HepG2 (cell line): ENCODE measurements around the gene IL10. TPM values are rescaled to one million over a fixed set of nuclear protein-coding genes. Genes with fewer than 3 reads are reported as not detected.

ENCODE experiments used
- ATAC-seq: fragments of 200-7000 bp; cut with Tn5 transposase; 3 replicates; pipeline ENCODE4 v1.9.1; 2020; ENCODE audit warnings: mild to moderate bottlenecking, moderate library complexity
- BruUV-seq: library from RNA; stranded (reverse); fragments of 400-500 nt; replicated peaks from 2 replicates; lab custom pipeline; 2021; lab: Mats Ljungman, UMichigan
- CTCF ChIA-PET: fragments of 300-600 bp; formaldehyde crosslinking; extraction: SDS; loops from one replicate; lab custom pipeline; 2021; ENCODE audit warnings: low total read pairs, inconsistent platforms, low intra/inter-chr PET ratio; lab: Yijun Ruan, JAX
- POLR2A ChIA-PET: fragments of 350-600 bp; sonication (Branson Sonifier 250); formaldehyde crosslinking; loops from one replicate; lab custom pipeline; 2020; ENCODE audit warnings: antibody characterized with exemption, inconsistent platforms; lab: Yijun Ruan, JAX
- DNase-seq: peaks from one replicate; pipeline ENCODE4 v3.0.0-alpha.2; 2015; ENCODE audit warnings: low spot score
- FAIRE-seq: peaks from 3 replicates; lab custom pipeline; 2011; peaks lifted over from hg19 to GRCh38; lab: Jason Lieb, UNC
- H2AFZ ChIP-seq: one replicate; pipeline ENCODE4 v1.6.1; 2011; ENCODE audit warnings: low read length, inconsistent platforms
- H3K27ac ChIP-seq: fragments of 300-600 bp; 3 replicates; pipeline ENCODE4 v1.8.0; 2011; ENCODE audit warnings: mixed run types, mild to moderate bottlenecking, mixed read lengths, low read length, inconsistent platforms; ENCODE audit not compliant: insufficient read depth; ENCODE audit errors: extremely low read length
- H3K27me3 ChIP-seq, 2 experiments: fragments of 200-600 bp in 1 of 2; 2 replicates in 1 of 2; 3 replicates in 1 of 2; pipeline versions ENCODE4 v1.6.0 to v1.8.0; 2011; ENCODE audit warnings: low read length in 2 of 2, mild to moderate bottlenecking in 2 of 2, moderate library complexity in 2 of 2, inconsistent platforms in 1 of 2; ENCODE audit not compliant: insufficient read depth in 2 of 2, control insufficient read depth in 1 of 2
- H3K36me3 ChIP-seq, 2 experiments: fragments of 200-600 bp in 1 of 2; replicated peaks in 1 of 2; 2 replicates in 1 of 2; 3 replicates in 1 of 2; pipeline versions ENCODE4 v1.5.1 to v1.8.0; 2011; ENCODE audit warnings: low read length in 2 of 2, inconsistent platforms in 1 of 2; ENCODE audit not compliant: insufficient read depth in 2 of 2, control insufficient read depth in 1 of 2
- H3K4me1 ChIP-seq: 2 replicates; pipeline ENCODE4 v1.5.1; 2012; ENCODE audit warnings: low read length, inconsistent platforms; ENCODE audit not compliant: insufficient read depth
- H3K4me2 ChIP-seq: 2 replicates; pipeline ENCODE4 v1.6.0; 2011; ENCODE audit warnings: low read depth, low read length, inconsistent platforms
- H3K4me3 ChIP-seq, 3 experiments: fragments of 200-600 bp in 1 of 3; sonication (generic), shearing (Covaris generic) in 1 of 3; replicated peaks in 1 of 3; 2 replicates each; pipeline ENCODE4 v1.5.1; 2011 to 2016; ENCODE audit warnings: low read length in 3 of 3, inconsistent platforms in 2 of 3, low read depth in 2 of 3, mild to moderate bottlenecking in 2 of 3, control low read depth in 1 of 3, mixed read lengths in 1 of 3; ENCODE audit not compliant: insufficient read depth in 1 of 3
- H3K79me2 ChIP-seq: one replicate; pipeline ENCODE4 v1.6.1; 2011; ENCODE audit warnings: low read length, inconsistent platforms; ENCODE audit not compliant: insufficient read depth
- H3K9ac ChIP-seq: 2 replicates; pipeline ENCODE4 v1.6.0; 2011; ENCODE audit warnings: mild to moderate bottlenecking, low read depth, low read length, inconsistent platforms; ENCODE audit not compliant: insufficient read depth
- H3K9me3 ChIP-seq: 2 replicates; pipeline ENCODE4 v1.5.1; 2012; ENCODE audit warnings: mild to moderate bottlenecking, low read length
- H4K20me1 ChIP-seq: 2 replicates; pipeline ENCODE4 v1.6.0; 2011; ENCODE audit warnings: inconsistent platforms, mild to moderate bottlenecking, low read length, moderate library complexity; ENCODE audit not compliant: insufficient read depth
- ELF1 ChIP-seq: sonication (generic); formaldehyde crosslinking; IDR thresholded peaks from 2 replicates; pipeline ENCODE4 v1.4.0; 2020; ENCODE audit warnings: missing genetic modification reagents
- FOXO4 ChIP-seq: sonication (generic); formaldehyde crosslinking; conservative IDR thresholded peaks from 2 replicates; pipeline ENCODE4 v1.8.1; 2023; ENCODE audit warnings: missing genetic modification reagents
- MLXIP ChIP-seq: sonication (generic); formaldehyde crosslinking; IDR thresholded peaks from 2 replicates; pipeline ENCODE4 v1.9.0; 2021; ENCODE audit warnings: missing genetic modification reagents, borderline replicate concordance
- RNF2 ChIP-seq: fragments of 450-650 bp; conservative IDR thresholded peaks from 2 replicates; pipeline ENCODE4 v1.6.1; 2016; ENCODE audit warnings: low read depth
- SNAI1 ChIP-seq: sonication (generic); formaldehyde crosslinking; IDR thresholded peaks from 2 replicates; pipeline ENCODE4 v1.5.0; 2020; ENCODE audit warnings: mild to moderate bottlenecking, missing genetic modification reagents, borderline replicate concordance
- ZNF691 ChIP-seq: sonication (generic); formaldehyde crosslinking; IDR thresholded peaks from 2 replicates; pipeline ENCODE4 v1.4.0; 2020; ENCODE audit warnings: missing genetic modification reagents, low read depth, mild to moderate bottlenecking, borderline replicate concordance
- WGBS: methylation state at CpG from one replicate; pipeline ENCODE4 v1.1.6; 2017; ENCODE audit warnings: low lambda C conversion rate; 5-methylcytosine and 5-hydroxymethylcytosine counted together
- in situ Hi-C: cut with HindIII; loops from 2 replicates; pipeline ENCODE4 v1.10.0; 2017; ENCODE audit warnings: low pct_unique_long_range_greater_than_20kb; ENCODE audit not compliant: extremely low pct_ligation_motif_present
- intact Hi-C: fragments of 100-400 bp; cut with micrococcal nuclease; formaldehyde crosslinking; loops from one replicate; pipeline ENCODE4 v1.10.0; 2022; ENCODE audit not compliant: unreplicated experiment
- polyA plus RNA-seq, 8 experiments: library from polyadenylated mRNA; depleted of rRNA in 3 of 8; stranded (reverse) in 7 of 8; unstranded in 1 of 8; fragments of >200 nt; fragmentation: Illumina TruSeq in 4 of 8; extraction: Trizol in 4 of 8; gene quantifications; 2 replicates each; pipeline versions ENCODE4 v1.2.1 to v1.2.3, GENCODE V29; 2011 to 2016; ENCODE audit warnings: low read depth in 4 of 8, missing spikeins in 1 of 8, mixed read lengths in 1 of 8; ENCODE audit not compliant: insufficient read depth in 1 of 8
- total RNA-seq, 5 experiments: library from RNA; depleted of rRNA; stranded (reverse); fragments of >200 nt; fragmentation: Illumina TruSeq; extraction: Trizol; gene quantifications; 2 replicates each; pipeline ENCODE4 v1.2.3, GENCODE V29; 2016; ENCODE audit warnings: low read depth in 1 of 5
- TF ChIP-seq, protein P1 (sequence below): sonication (generic); formaldehyde crosslinking; IDR thresholded peaks from 2 replicates; pipeline ENCODE4 v1.8.0; 2022; ENCODE audit warnings: mild to moderate bottlenecking, missing genetic modification reagents, moderate library complexity
- TF ChIP-seq, protein P2 (sequence below): sonication (generic); formaldehyde crosslinking; IDR thresholded peaks from 2 replicates; pipeline ENCODE4 v1.9.0; 2022; ENCODE audit warnings: missing genetic modification reagents, mild to moderate bottlenecking, borderline replicate concordance
- TF ChIP-seq, protein P3 (sequence below): fragments of 450-650 bp; IDR thresholded peaks from 2 replicates; pipeline ENCODE4 v1.6.1; 2017; ENCODE audit warnings: mild to moderate bottlenecking
- TF ChIP-seq, protein P4 (sequence below): sonication (generic); formaldehyde crosslinking; IDR thresholded peaks from 2 replicates; pipeline ENCODE4 v1.5.0; 2020; ENCODE audit warnings: missing genetic modification reagents

The IL10 gene
- total and polyA plus RNA-seq, 2 of the 13 experiments (the other 11 are each of a cell fraction or from before 2014, with no cell fraction given): not detected

DNA sequence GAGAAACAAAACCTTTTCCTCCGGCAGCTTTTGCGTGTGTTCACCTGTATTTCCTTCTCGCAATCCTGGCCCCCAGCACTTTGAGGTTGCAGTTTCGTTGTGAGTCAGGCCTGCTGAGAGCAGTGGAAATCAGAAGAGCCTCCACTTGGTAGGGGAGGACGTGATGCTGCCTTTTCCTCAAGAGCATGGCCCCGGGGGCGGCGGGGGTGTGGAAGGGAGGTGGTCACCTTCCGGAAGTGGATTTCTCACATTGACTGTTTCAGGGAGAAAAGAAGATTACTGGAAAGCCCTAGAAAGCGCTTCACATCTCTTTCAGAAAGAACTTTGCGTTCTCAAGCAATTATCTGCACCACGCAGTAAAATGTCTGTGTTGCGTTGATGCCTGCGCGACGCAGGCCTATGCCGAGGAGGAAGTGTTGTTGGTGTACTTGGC, 12.2 kb upstream of the IL10 start (continued):
- TF ChIP-seq MLXIP (no peak), ZNF691 (CRISPR knock-in tag) (no peak), SNAI1 (no peak), FOXO4 (CRISPR knock-in tag) (no peak)
- TF ChIP-seq, protein P1, sequence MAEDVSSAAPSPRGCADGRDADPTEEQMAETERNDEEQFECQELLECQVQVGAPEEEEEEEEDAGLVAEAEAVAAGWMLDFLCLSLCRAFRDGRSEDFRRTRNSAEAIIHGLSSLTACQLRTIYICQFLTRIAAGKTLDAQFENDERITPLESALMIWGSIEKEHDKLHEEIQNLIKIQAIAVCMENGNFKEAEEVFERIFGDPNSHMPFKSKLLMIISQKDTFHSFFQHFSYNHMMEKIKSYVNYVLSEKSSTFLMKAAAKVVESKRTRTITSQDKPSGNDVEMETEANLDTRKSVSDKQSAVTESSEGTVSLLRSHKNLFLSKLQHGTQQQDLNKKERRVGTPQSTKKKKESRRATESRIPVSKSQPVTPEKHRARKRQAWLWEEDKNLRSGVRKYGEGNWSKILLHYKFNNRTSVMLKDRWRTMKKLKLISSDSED (CRISPR knock-in tag): no peak
- TF ChIP-seq, all 625 proteins: peak for 0

DNA sequence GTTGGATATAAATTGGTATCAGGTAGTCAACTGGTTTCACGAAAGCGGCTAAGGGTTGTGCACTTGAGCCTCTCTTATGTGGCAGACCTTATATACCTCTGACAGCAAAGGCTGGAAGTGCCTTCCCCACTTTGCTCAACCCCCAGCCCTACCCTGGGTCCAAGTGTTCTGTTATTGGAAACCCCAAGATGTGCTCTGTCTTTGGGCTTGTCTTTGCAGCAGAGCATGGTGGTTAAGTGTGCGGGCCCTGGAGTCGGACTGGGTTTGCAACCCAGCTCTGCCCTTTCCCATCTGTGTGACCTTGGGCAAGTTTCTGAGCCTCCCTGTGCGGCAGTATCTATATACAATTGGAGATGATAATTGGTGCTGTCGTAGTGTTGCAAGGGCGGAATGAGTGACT, 11.2 kb upstream of the IL10 start:
- Histone ChIP-seq H3K9ac (no peak overlapping the region), H3K79me2 (no peaks in the 10 kb centered on the region), H2AFZ (no peak overlapping the region), H3K36me3 (no peaks in the 10 kb centered on the region), H3K4me2 (no peak overlapping the region), H3K27me3 (peaks cover 3 to 23% of the 10 kb centered on the region in 2 experiments; a peak in 2 of 5 replicates), H4K20me1 (no peaks in the 10 kb centered on the region), H3K27ac (no peak overlapping the region), H3K4me1 (no peaks in the 10 kb centered on the region), H3K4me3 (no peak overlapping the region), H3K9me3 (no peaks in the 10 kb centered on the region)
- FAIRE-seq: no peak
- intact Hi-C loops (no loop called here), in situ Hi-C loops (no loop called here)
- ATAC-seq: no peak
- CTCF ChIA-PET: no interaction called here
- POLR2A ChIA-PET: no interaction called here
- DNase-seq: no peak
- WGBS: 27% methylated on average over 7 of the region's 7 CpGs
- no TSS peak for BruUV-seq
- TF ChIP-seq RNF2 (no peak), ELF1 (CRISPR knock-in tag) (no peak)
- TF ChIP-seq, protein P2, sequence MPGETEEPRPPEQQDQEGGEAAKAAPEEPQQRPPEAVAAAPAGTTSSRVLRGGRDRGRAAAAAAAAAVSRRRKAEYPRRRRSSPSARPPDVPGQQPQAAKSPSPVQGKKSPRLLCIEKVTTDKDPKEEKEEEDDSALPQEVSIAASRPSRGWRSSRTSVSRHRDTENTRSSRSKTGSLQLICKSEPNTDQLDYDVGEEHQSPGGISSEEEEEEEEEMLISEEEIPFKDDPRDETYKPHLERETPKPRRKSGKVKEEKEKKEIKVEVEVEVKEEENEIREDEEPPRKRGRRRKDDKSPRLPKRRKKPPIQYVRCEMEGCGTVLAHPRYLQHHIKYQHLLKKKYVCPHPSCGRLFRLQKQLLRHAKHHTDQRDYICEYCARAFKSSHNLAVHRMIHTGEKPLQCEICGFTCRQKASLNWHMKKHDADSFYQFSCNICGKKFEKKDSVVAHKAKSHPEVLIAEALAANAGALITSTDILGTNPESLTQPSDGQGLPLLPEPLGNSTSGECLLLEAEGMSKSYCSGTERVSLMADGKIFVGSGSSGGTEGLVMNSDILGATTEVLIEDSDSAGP (CRISPR knock-in tag): no peak
- TF ChIP-seq, protein P3, sequence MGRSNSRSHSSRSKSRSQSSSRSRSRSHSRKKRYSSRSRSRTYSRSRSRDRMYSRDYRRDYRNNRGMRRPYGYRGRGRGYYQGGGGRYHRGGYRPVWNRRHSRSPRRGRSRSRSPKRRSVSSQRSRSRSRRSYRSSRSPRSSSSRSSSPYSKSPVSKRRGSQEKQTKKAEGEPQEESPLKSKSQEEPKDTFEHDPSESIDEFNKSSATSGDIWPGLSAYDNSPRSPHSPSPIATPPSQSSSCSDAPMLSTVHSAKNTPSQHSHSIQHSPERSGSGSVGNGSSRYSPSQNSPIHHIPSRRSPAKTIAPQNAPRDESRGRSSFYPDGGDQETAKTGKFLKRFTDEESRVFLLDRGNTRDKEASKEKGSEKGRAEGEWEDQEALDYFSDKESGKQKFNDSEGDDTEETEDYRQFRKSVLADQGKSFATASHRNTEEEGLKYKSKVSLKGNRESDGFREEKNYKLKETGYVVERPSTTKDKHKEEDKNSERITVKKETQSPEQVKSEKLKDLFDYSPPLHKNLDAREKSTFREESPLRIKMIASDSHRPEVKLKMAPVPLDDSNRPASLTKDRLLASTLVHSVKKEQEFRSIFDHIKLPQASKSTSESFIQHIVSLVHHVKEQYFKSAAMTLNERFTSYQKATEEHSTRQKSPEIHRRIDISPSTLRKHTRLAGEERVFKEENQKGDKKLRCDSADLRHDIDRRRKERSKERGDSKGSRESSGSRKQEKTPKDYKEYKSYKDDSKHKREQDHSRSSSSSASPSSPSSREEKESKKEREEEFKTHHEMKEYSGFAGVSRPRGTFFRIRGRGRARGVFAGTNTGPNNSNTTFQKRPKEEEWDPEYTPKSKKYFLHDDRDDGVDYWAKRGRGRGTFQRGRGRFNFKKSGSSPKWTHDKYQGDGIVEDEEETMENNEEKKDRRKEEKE: no peak
- TF ChIP-seq, protein P4, sequence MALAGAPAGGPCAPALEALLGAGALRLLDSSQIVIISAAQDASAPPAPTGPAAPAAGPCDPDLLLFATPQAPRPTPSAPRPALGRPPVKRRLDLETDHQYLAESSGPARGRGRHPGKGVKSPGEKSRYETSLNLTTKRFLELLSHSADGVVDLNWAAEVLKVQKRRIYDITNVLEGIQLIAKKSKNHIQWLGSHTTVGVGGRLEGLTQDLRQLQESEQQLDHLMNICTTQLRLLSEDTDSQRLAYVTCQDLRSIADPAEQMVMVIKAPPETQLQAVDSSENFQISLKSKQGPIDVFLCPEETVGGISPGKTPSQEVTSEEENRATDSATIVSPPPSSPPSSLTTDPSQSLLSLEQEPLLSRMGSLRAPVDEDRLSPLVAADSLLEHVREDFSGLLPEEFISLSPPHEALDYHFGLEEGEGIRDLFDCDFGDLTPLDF (CRISPR knock-in tag): no peak
